Gastroesophageal sphincter (tissue), 3 donors: Measurements from ENCODE around the gene PNKP.

Source experiments
- EP300 ChIP-seq: sonication (generic); formaldehyde crosslinking; IDR thresholded peaks from one replicate; pipeline ENCODE4 v1.6.1; 2017; ENCODE audit warnings: antibody characterized with exemption, mild to moderate bottlenecking
- POLR2AphosphoS5 ChIP-seq: sonication (generic); formaldehyde crosslinking; IDR thresholded peaks from one replicate; pipeline ENCODE4 v1.6.1; 2017; ENCODE audit warnings: antibody characterized with exemption
- TF ChIP-seq, protein P1 (sequence below), 4 experiments: fragments of 200-600 bp in 2 of 4; fragments of 450-650 bp in 2 of 4; sonication (generic) in 1 of 4; IDR thresholded peaks; one replicate each; pipeline ENCODE4 v1.5.1; 2017 to 2019; ENCODE audit warnings: antibody characterized with exemption in 4 of 4, mild to moderate bottlenecking in 2 of 4, moderate library complexity in 2 of 4

DNA sequence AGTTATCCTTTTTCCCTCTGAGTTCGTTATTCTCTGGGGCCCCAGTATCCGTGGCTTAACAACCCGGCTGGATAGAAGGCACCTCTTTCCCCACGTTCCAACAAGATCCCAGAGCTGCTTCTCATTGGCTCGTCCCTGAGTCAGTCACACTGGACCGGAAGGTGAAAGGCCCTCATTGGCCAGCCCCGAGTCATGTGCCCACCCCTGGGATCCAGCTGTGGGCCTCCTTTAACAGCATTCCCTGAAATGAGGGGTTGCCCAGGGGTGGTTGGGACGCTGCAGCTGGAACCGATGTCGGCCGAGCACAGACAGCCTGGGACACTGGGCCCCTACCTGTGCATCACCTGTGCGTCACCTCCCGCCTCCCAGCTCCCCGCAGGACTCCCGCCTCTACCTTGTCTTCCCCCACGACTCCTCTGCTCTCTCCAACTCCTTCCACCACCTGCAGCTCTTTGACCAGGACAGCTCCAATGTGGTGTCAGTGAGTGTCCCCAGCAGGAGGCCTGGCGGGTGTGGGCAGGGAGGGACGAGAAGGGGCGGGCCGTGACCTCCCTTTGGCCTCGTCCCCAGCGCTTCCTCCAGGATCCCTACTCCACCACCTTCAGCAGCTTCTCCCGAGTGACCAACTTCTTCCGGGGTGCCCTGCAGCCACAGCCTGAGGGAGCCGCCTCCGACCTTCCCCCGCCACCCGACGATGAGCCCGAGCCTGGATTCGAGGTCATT lies 14.5 kb upstream of the PNKP start:
- no peak for TF ChIP-seq POLR2AphosphoS5
- TF ChIP-seq, protein P1, sequence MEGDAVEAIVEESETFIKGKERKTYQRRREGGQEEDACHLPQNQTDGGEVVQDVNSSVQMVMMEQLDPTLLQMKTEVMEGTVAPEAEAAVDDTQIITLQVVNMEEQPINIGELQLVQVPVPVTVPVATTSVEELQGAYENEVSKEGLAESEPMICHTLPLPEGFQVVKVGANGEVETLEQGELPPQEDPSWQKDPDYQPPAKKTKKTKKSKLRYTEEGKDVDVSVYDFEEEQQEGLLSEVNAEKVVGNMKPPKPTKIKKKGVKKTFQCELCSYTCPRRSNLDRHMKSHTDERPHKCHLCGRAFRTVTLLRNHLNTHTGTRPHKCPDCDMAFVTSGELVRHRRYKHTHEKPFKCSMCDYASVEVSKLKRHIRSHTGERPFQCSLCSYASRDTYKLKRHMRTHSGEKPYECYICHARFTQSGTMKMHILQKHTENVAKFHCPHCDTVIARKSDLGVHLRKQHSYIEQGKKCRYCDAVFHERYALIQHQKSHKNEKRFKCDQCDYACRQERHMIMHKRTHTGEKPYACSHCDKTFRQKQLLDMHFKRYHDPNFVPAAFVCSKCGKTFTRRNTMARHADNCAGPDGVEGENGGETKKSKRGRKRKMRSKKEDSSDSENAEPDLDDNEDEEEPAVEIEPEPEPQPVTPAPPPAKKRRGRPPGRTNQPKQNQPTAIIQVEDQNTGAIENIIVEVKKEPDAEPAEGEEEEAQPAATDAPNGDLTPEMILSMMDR (IDR thresholded peaks at IDR 0.05), result no peak
- TF ChIP-seq EP300, result no peak
